H9 (cell line): ENCODE measurements around the gene CFAP299. TPM values are rescaled to one million over a fixed set of nuclear protein-coding genes. Genes with fewer than 3 reads are reported as not detected.

ENCODE experiments used
- DNase-seq: peaks from one replicate; pipeline ENCODE4 v3.0.0-alpha.2; 2017
- H2AFZ ChIP-seq: one replicate; pipeline ENCODE4 v1.6.1; 2013; ENCODE audit warnings: mild to moderate bottlenecking, low read length, control low read depth, moderate library complexity
- H2AK5ac ChIP-seq: 2 replicates; pipeline ENCODE4 v1.6.1; 2013; ENCODE audit warnings: low read length, control low read depth, mixed read lengths; ENCODE audit not compliant: insufficient read length
- H2BK120ac ChIP-seq: one replicate; pipeline ENCODE4 v1.6.1; 2013; ENCODE audit warnings: low read depth, mild to moderate bottlenecking, low read length, control low read depth, inconsistent platforms; ENCODE audit not compliant: poor library complexity, severe bottlenecking
- H2BK12ac ChIP-seq: 2 replicates; pipeline ENCODE4 v1.6.1; 2013; ENCODE audit warnings: low read length, control low read depth, mixed read lengths, low read depth; ENCODE audit not compliant: insufficient read length
- H2BK15ac ChIP-seq: 2 replicates; pipeline ENCODE4 v1.6.1; 2013; ENCODE audit warnings: low read depth, low read length, control low read depth
- H2BK20ac ChIP-seq: one replicate; pipeline ENCODE4 v1.6.1; 2013; ENCODE audit warnings: low read depth, mild to moderate bottlenecking, low read length, control low read depth, inconsistent platforms; ENCODE audit not compliant: poor library complexity, severe bottlenecking
- H2BK5ac ChIP-seq: 2 replicates; pipeline ENCODE4 v1.6.1; 2013; ENCODE audit warnings: low read length, control low read depth, mixed read lengths; ENCODE audit not compliant: insufficient read length
- H3K14ac ChIP-seq: 2 replicates; pipeline ENCODE4 v1.6.1; 2013; ENCODE audit warnings: low read length, control low read depth; ENCODE audit not compliant: insufficient read depth
- H3K18ac ChIP-seq: 2 replicates; pipeline ENCODE4 v1.6.1; 2013; ENCODE audit warnings: low read depth, mild to moderate bottlenecking, mixed read lengths, low read length, control low read depth; ENCODE audit not compliant: insufficient read length
- H3K23ac ChIP-seq: 2 replicates; pipeline ENCODE4 v1.6.1; 2013; ENCODE audit warnings: low read length, control low read depth, mixed read lengths, low read depth; ENCODE audit not compliant: insufficient read length
- H3K23me2 ChIP-seq: 2 replicates; pipeline ENCODE4 v1.6.1; 2013; ENCODE audit warnings: low read depth, mild to moderate bottlenecking, mixed read lengths, low read length, control low read depth; ENCODE audit not compliant: insufficient read length, poor library complexity, severe bottlenecking
- H3K27ac ChIP-seq: 2 replicates; pipeline ENCODE4 v1.5.1; 2013; ENCODE audit warnings: low read length, control low read depth, mixed read lengths, low read depth; ENCODE audit not compliant: insufficient read length
- H3K27me3 ChIP-seq: 2 replicates; pipeline ENCODE4 v1.6.1; 2013; ENCODE audit warnings: low read length, control low read depth, inconsistent platforms; ENCODE audit not compliant: insufficient read depth
- H3K4ac ChIP-seq: 2 replicates; pipeline ENCODE4 v1.6.1; 2013; ENCODE audit warnings: low read depth, mild to moderate bottlenecking, control low read depth, inconsistent platforms, low read length, moderate library complexity
- H3K4me1 ChIP-seq: 2 replicates; pipeline ENCODE4 v1.6.1; 2013; ENCODE audit warnings: low read length, control low read depth, inconsistent platforms; ENCODE audit not compliant: insufficient read depth
- H3K4me2 ChIP-seq: 2 replicates; pipeline ENCODE4 v1.6.1; 2013; ENCODE audit warnings: low read length, control low read depth, mixed read lengths; ENCODE audit not compliant: insufficient read length, insufficient read depth
- H3K56ac ChIP-seq: 2 replicates; pipeline ENCODE4 v1.6.1; 2013; ENCODE audit warnings: low read depth, mild to moderate bottlenecking, mixed read lengths, low read length, control low read depth; ENCODE audit not compliant: insufficient read length
- H3K79me1 ChIP-seq: 2 replicates; pipeline ENCODE4 v1.6.1; 2013; ENCODE audit warnings: low read depth, mild to moderate bottlenecking, moderate library complexity, low read length, control low read depth, inconsistent platforms; ENCODE audit not compliant: insufficient read depth, poor library complexity, severe bottlenecking
- H3K79me2 ChIP-seq: 2 replicates; pipeline ENCODE4 v1.6.1; 2013; ENCODE audit warnings: low read length, control low read depth, inconsistent platforms; ENCODE audit not compliant: insufficient read depth
- H3K9ac ChIP-seq: 2 replicates; pipeline ENCODE4 v1.6.1; 2013; ENCODE audit warnings: low read length, control low read depth, mixed read lengths; ENCODE audit not compliant: insufficient read length; ENCODE audit errors: extremely low read depth
- H3K9me3 ChIP-seq: one replicate; pipeline ENCODE4 v1.6.1; 2013; ENCODE audit warnings: low read depth, low read length, inconsistent platforms; ENCODE audit not compliant: control insufficient read depth
- H3T11ph ChIP-seq: one replicate; pipeline ENCODE4 v1.6.1; 2013; ENCODE audit warnings: mild to moderate bottlenecking, low read length, control low read depth, inconsistent platforms
- H4K20me1 ChIP-seq: one replicate; pipeline ENCODE4 v1.6.1; 2013; ENCODE audit not compliant: control insufficient read depth, insufficient read length, insufficient read depth
- H4K5ac ChIP-seq: 2 replicates; pipeline ENCODE4 v1.6.1; 2013; ENCODE audit warnings: low read depth, mild to moderate bottlenecking, mixed read lengths, low read length, control low read depth; ENCODE audit not compliant: insufficient read length
- H4K8ac ChIP-seq: replicated peaks from 2 replicates; pipeline ENCODE4 v1.6.1; 2013; ENCODE audit warnings: low read length, control low read depth, mixed read lengths, low read depth; ENCODE audit not compliant: insufficient read length
- H4K91ac ChIP-seq: 2 replicates; pipeline ENCODE4 v1.6.1; 2013; ENCODE audit warnings: low read depth, mild to moderate bottlenecking, moderate library complexity, mixed read lengths, low read length, control low read depth; ENCODE audit not compliant: insufficient read length
- H3K27ac Mint-ChIP-seq, 3 experiments: 2 replicates in 2 of 3; 3 replicates in 1 of 3; pipeline ENCODE4 v1.8.0; 2020 to 2021; ENCODE audit warnings: mixed read lengths in 3 of 3, mild to moderate bottlenecking in 1 of 3, moderate library complexity in 1 of 3
- H3K27me3 Mint-ChIP-seq: 2 replicates; pipeline ENCODE4 v1.8.0; 2021; ENCODE audit warnings: low read depth, mild to moderate bottlenecking, moderate library complexity, mixed read lengths
- H3K36me3 Mint-ChIP-seq, 3 experiments: 2 replicates in 2 of 3; 3 replicates in 1 of 3; pipeline ENCODE4 v1.8.0; 2020 to 2021; ENCODE audit warnings: low read depth in 3 of 3, mixed read lengths in 3 of 3; ENCODE audit not compliant: insufficient read depth in 1 of 3
- H3K4me1 Mint-ChIP-seq, 2 experiments: 2 replicates each; pipeline ENCODE4 v1.8.0; 2020; ENCODE audit warnings: mixed read lengths in 2 of 2
- H3K4me3 Mint-ChIP-seq, 2 experiments: 2 replicates in 1 of 2; 3 replicates in 1 of 2; pipeline ENCODE4 v1.8.0; 2020 to 2021; ENCODE audit warnings: mild to moderate bottlenecking in 2 of 2, mixed read lengths in 2 of 2, moderate library complexity in 1 of 2
- H3K9me3 Mint-ChIP-seq, 2 experiments: 2 replicates in 1 of 2; 3 replicates in 1 of 2; pipeline ENCODE4 v1.8.0; 2020; ENCODE audit warnings: mild to moderate bottlenecking in 2 of 2, mixed read lengths in 2 of 2, moderate library complexity in 1 of 2
- WGBS: extraction: QIAGEN DNeasy Blood & Tissue Kit; methylation state at CpG from one replicate; pipeline ENCODE4 v1.1.7; 2013; ENCODE audit warnings: missing lambda C conversion rate, low lambda C conversion rate, mixed read lengths; ENCODE audit not compliant: insufficient read length; ENCODE audit errors: extremely low coverage; 5-methylcytosine and 5-hydroxymethylcytosine counted together
- total RNA-seq: library from RNA; stranded (reverse); gene quantifications from 2 replicates; pipeline ENCODE4 v1.2.1, GENCODE V29; 2021
- TF ChIP-seq, protein P1 (sequence below): fragments of 200-600 bp; sonication (generic); conservative IDR thresholded peaks from 3 replicates; pipeline ENCODE4 v1.8.0; 2021; ENCODE audit warnings: antibody characterized with exemption, mild to moderate bottlenecking

Gene CFAP299
- total RNA-seq, 1 experiment from 2014 or later = not detected

GRCh38 chr4:80927420-80927819, 591.9 kb downstream of the CFAP299 start:
- H3K79me2 ChIP-seq = no peaks in the 10 kb centered on the region
- no peak overlapping the region for H4K8ac ChIP-seq
- no peaks in the 10 kb centered on the region for H3K9me3 ChIP-seq
- H3K79me1 ChIP-seq = no peaks in the 10 kb centered on the region
- no peak overlapping the region for H2BK5ac ChIP-seq
- no peak overlapping the region for H3K4ac ChIP-seq
- no peak overlapping the region for H3K56ac ChIP-seq
- H3K27me3 ChIP-seq = no peaks in the 10 kb centered on the region
- H4K91ac ChIP-seq = no peak overlapping the region
- no peak overlapping the region for H3K27ac ChIP-seq
- Mint-ChIP-seq H3K9me3 (no peaks in the 10 kb centered on the region), H3K27ac (no peak overlapping the region), H3K27me3 (no peaks in the 10 kb centered on the region), H3K4me3 (no peak overlapping the region), H3K4me1 (peaks cover 3 to 4% of the 10 kb centered on the region in 2 experiments), H3K36me3 (no peaks in the 10 kb centered on the region)
- no peak overlapping the region for H2BK15ac ChIP-seq
- H4K5ac ChIP-seq = no peak overlapping the region
- WGBS = no CpG with 5 or more reads among the region's 3 CpGs
- H2AFZ ChIP-seq = no peak overlapping the region
- H2BK12ac ChIP-seq = no peak overlapping the region
- H4K20me1 ChIP-seq = no peaks in the 10 kb centered on the region
- no peak for DNase-seq
- H3T11ph ChIP-seq = no peak overlapping the region
- H3K4me2 ChIP-seq = no peak overlapping the region
- no peak overlapping the region for H2BK20ac ChIP-seq
- no peaks in the 10 kb centered on the region for H3K4me1 ChIP-seq
- H3K18ac ChIP-seq = no peak overlapping the region
- H3K14ac ChIP-seq = no peak overlapping the region
- TF ChIP-seq, protein P1, sequence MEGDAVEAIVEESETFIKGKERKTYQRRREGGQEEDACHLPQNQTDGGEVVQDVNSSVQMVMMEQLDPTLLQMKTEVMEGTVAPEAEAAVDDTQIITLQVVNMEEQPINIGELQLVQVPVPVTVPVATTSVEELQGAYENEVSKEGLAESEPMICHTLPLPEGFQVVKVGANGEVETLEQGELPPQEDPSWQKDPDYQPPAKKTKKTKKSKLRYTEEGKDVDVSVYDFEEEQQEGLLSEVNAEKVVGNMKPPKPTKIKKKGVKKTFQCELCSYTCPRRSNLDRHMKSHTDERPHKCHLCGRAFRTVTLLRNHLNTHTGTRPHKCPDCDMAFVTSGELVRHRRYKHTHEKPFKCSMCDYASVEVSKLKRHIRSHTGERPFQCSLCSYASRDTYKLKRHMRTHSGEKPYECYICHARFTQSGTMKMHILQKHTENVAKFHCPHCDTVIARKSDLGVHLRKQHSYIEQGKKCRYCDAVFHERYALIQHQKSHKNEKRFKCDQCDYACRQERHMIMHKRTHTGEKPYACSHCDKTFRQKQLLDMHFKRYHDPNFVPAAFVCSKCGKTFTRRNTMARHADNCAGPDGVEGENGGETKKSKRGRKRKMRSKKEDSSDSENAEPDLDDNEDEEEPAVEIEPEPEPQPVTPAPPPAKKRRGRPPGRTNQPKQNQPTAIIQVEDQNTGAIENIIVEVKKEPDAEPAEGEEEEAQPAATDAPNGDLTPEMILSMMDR = no peak
- H2AK5ac ChIP-seq = no peak overlapping the region
- H3K23ac ChIP-seq = no peak overlapping the region
- H3K9ac ChIP-seq = no peak overlapping the region
- no peaks in the 10 kb centered on the region for H3K23me2 ChIP-seq
- no peak overlapping the region for H2BK120ac ChIP-seq
